T-helper 9 cell (primary cell): ENCODE results near the gene SRD5A1.

Experiments
- DNase-seq: peaks from one replicate; pipeline ENCODE4 v3.0.0-alpha.2; 2020

SRD5A1 gene

DNA sequence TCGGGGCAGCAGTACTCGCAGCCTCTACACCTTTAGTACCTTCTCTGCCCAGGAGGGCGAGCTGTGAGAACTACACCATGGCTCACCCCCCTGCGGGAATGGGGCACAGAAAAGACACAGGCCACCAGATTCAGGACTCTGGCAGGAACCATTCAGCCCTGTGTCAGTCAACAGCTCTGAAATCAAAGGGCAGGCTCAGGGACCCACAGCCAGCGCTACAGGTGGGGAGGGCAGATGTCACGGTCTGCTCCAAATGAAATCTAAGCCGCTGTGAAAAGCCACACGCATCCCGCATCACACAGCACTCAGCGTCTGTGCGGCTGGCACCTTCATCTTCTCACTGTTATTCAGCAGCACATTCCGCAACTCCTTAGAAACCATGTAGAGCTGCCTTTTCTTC, 28.3 kb upstream of the SRD5A1 start:
- no peak for DNase-seq

DNA sequence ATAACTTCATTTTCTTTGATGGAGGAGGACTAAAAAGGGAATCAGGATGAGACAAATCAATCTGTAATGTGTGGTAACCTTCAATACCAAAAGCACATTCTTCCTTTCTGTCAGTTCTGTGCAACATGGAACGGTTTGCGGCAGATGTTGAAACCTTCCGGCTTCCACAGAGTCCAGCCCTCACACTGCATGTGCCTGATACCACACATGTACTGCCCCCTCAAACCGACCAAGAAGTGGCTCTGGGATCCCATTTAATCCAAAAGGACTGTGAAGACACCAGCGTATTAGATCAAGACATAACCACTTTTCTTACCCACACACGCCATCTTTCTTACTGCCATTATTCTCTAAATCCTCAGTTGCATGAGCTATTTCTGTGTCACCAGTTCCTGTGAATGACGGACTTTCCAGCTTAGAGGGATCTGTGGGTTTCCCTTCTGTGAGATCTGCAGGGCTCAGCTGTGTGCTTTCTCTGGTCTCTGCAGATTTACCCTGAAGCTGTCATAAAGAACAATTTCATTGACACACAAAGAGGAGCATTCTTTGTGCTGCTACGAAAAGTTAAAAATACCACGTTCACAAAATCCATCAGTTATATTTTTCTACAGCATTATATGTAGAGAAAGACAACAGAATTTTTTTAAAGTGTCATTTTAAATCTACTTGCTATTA, 26.2 kb upstream of the SRD5A1 start:
- no peak for DNase-seq

DNA sequence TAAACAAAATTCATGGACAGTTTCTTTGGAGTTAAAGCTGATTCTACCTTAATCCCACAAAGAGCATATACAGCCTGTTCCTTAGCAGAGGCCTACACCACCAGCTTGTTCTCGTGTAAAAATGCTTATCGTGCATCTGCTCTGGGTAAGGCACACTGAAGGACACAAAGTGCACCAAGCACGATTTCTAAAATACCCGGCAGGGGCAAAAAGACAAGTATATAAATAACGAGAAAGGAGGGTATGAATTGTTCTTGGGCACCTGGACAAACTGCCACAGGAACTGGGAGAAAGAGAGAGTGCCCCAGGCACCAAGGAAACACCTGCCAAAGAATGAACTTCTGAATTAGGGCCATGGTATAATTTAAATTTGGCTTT, 25.7 kb upstream of the SRD5A1 start:
- DNase-seq: no peak

DNA sequence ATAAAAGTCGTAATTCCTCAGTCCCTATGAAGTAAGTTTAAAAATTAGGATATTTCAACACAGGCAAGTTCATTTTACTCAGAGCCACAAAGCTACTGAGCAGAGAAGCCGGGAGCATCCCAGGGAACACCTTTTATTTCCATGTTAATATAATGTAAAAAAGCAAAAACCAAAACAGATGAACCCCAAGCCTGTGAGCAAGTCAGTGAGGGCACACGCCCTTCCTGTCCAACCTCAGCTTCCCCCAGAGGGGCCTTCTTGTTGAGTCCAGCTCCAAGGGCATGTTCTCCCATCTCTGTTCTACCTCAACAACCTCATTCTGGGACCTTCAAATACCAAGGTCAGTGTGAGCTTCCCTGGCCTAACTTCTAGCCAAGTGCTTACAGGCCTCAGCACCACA, 25.2 kb upstream of the SRD5A1 start:
- no peak for DNase-seq

DNA sequence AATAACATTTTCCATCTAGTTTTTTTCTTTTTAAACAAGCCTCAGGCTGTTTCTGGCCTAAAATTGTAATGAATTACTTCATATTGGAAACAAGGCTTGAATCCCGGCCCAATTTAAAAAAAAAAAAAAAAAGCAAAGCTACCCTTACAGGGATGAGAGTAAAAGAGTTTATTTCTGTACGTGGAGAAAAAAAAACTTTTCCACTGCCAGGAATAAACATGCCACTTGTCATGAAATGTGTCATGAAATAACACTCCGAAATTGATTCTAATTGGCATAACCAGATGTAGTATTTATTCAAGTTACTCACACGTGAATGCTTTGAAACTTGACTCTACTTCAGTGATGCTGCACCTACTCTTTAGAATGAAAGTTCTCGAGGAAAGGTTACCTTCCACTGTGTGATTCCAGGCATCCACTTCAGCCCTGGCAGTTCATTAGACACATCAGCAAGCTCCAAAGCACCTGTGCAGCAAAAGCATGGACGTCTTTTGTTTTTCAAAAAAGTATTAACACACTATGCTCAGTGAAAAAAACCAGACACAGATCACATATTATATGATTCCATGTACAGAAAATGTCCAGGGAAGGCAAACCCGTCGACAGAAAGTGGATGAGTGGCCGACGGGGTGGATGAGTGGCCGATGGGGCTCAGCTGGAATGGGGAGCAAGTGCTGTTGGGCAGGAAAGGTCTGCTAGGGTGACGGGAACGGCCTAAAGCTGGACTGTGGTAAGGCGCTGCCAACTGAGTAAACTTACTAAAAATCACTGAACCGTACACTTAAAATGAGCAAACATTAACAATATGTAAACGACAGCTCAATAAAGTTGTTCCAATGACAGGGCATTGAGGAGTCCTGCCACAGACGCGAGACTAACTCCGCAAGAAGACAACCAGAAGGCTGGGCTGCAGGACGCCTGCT, 21.6 kb upstream of the SRD5A1 start:
- no peak for DNase-seq

DNA sequence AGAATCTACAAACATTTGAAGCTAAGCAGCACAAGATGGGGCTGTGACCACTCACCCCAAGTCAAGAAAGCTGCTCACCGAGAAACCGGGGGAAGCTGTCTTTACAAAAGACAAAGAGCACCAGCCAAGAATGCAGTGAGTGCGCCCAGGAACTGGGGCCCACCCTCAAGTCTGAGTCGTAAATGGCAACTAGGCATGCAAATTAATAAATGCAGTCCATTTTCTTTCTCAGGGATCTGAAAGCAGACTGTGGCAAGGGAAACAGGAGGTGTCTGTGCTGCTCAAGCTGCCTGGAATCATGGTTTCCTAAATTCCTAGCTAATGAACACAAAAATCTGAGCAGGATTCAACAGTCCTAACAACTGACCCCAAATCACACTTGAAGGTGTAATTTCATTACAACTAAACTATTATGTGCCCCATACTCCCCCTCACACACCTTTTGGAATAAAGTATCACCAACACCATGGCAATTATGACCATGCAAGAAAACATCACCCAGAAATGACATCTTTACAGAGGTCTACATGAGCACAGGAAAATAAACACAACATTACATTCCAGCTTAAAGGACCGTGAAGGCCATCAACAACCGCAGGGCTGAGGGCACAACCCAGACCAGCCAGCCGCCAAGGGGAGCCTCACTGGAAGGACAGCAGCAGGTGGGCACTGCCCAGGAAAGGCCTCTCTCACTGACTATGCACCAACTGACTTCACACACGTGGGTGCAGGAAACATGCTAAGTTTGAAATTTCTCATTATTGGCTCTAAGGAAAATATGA, 18.0 kb upstream of the SRD5A1 start:
- no peak for DNase-seq

DNA sequence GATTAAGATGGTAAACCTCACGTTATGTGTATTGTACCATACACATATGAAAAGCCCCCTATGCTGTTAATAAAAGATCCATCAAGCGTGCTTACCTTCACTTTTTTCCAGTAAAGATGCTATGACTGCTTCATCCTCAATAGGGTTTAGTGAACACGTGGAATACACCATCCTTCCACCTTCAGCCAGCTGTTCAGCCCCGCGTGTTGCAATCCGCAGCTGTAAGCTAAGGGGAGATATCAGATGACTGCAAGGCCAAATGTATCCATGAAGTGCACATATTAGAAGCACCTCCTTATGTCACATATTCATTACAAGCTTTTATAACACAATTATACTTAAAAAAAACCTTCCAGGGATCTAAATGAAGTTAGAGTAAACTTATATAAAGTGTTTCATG, 16.6 kb upstream of the SRD5A1 start:
- no peak for DNase-seq

DNA sequence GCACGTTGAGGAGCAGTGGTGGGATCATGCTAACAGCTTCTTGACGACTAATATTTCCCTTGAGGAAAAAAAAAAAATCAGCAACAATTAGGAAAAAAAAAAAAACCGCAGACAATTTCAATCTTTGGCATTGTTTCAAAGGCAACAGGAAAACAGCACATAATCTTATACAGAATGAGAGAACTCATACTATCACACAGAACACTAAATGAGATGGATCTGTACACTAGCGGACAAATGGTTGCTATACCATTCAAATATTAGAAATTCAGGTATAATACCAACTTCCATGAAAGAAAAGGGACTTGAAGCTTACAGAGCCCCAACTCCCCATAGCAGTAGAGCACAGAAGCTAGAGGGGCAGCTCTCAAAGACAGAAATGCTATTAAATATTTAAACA, 10.0 kb upstream of the SRD5A1 start:
- no peak for DNase-seq

DNA sequence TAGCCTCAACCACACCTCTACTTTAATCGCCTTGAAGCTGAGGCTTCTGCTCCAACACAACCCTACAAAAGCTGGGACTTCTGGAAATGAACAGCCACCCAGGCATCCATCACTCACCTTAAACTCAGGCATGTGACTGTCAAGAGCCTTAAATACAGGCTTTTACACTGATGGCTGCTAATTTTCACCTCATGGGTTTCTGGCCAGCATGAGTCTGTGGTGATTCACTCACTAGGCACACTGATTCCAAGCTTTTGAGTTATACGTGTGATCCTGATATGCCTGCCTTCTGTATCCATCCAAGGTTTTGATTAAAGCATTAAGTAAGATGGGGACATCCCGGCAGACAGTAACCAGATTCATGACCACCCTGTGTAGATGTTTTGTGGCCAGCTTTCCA, 9.3 kb upstream of the SRD5A1 start:
- no peak for DNase-seq

DNA sequence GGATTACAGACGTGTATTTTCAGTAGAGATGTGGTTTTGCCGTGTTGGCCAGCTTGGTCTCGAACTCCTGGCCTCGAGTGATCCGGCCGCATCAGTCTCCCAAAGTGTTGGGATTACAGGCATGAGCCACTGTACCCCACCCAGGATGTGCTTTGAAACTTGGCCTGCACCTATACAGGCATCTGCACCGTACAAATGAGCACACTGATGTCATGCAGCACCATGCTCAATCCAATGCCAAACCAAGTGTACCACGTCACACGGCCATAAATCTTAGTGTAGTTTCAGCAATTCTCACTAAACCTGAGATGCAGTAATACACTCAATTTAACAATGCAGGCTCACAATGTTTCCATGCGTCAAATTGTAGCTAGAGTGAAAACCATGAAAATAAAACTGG, 6.7 kb upstream of the SRD5A1 start:
- DNase-seq: no peak

DNA sequence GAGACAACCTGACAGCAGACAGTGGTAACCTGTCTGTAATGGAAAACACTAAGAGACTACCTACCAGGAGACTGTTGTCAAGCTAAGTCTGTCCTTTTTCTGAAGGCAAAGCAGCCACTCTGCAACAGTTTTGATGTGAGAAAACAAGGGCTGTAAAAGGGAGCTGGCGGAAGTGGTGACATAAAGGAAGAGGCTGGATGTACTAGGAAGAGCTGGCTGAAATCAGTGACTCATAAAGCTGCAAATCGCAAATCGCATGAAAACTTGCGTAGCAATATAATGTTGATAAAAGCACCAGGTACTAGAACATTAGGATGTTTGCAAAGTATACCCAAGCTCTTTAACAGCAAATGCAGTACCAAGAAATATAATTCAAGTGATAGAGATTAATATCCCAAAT, 1.8 kb upstream of the SRD5A1 start:
- no peak for DNase-seq

DNA sequence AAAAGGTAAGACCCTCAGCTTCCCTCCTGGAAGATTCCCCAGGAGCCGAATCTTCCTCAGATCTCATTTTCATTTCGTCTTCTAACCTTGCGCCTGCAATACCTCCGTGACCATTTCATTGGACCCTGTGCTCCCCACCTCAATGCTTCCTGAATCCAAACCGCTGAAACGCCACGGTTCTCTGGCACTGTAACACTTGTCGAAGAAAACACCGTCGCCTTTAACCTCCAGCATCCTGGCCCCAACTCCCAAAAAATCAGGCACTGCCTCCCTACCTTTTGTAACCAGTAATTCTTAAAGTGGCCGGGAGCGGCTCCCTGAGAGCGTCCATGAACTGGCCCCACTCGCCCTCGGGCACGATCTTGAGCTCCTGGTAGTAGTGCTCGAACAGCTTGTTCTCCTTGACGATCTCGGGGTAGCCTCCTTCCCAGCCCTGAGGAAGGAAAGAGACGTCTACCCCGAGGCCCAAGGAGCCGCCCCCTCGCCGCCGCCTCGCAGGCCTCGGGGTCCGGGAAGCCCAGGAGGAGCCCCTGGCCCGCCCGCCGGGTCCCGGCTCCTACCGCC, 834 bp upstream of the SRD5A1 start:
- no peak for DNase-seq

DNA sequence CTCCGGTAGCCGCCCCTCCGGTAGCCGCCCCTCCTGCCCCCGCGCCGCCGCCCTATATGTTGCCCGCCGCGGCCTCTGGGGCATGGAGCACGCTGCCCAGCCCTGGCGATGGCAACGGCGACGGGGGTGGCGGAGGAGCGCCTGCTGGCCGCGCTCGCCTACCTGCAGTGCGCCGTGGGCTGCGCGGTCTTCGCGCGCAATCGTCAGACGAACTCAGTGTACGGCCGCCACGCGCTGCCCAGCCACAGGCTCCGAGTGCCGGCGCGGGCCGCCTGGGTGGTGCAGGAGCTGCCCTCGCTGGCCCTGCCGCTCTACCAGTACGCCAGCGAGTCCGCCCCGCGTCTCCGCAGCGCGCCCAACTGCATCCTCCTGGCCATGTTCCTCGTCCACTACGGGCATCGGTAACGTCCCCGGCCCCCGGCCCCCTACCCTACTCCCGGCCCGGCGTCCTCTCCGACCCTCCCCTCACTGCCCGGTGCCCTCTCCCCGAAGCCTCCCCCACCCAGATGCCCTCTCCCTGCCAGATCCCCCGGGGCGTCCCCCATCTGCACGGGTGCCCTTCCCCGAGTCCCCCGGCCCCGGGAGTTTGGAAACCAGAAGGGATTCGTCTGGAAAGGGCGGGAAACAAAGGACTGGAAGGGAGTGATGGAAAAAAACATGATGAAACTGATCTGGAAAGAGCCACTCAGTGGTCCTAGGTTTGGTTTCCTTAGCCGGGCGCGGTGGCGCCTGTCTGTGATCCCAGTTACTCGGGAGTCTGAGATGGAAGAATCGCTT, 417 bp downstream of the SRD5A1 start:
- DNase-seq: no peak

DNA sequence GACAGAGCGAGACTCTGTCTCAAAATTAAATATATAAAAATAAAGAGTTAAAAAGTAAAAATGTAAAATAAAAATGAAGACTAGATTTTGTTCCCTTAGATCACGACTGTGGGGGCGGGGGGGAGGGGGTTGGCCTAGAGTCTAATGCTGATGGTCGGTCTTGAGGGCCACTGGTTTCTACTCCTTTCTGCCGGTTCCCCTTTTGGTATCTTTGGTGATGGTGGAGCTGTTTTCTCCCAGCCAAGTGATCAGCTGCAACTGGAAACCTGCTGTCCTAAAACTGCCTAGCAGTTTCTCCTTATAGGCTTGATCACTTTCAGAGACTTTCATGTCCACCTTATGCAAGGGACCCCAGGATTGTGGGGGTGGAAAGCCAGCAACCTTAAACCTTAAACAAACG, 1.1 kb downstream of the SRD5A1 start:
- DNase-seq: no peak

DNA sequence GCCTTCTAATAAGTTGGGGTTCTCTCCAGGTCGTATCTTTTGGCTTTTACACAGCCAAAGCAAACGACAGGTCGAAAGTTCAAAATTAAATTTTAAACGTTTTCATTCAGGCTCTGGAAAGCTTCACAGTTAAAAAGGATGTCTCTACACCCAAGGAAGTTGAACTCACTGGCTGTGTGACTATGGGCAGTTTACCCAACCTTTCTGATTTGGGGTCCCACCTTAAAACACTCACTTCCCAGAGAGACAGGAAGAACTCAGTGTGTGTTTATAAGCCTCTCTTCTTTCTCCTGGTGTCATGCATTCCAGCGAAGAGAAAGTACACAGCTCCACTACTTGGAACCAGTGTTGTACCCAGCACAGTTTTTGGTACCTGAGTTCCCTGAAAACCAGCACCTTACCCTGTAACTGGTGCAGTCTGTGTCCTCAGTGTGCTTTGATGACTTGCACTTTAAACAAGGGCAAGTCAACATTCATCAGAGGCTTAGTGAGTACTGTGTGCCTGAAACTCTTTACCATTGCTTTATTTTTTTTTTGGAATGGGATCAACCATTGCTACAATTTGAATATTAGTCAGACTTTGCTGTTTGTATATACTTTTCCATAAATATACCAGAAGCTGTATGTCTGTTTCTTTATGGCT, 1.7 kb downstream of the SRD5A1 start:
- no peak for DNase-seq

DNA sequence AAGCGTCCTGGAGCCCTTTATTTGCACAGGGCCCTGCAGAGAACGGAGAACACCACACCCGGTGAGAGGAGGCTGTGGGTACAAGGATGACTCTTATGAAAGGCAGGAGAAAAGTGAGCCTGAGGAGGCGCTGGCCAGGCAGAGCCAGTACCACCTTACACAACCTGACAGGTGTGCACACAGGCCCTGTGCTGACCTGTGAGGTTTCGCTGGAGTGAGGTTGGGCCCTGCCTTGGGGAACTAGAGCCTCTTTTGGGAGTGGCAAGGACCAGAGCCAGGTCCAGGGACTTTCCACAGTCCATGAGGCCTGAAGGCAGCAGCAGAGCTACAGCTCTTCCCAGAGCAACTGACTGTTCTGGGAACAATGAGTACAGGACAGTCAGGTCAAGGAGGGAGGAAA, 3.1 kb downstream of the SRD5A1 start:
- no peak for DNase-seq

DNA sequence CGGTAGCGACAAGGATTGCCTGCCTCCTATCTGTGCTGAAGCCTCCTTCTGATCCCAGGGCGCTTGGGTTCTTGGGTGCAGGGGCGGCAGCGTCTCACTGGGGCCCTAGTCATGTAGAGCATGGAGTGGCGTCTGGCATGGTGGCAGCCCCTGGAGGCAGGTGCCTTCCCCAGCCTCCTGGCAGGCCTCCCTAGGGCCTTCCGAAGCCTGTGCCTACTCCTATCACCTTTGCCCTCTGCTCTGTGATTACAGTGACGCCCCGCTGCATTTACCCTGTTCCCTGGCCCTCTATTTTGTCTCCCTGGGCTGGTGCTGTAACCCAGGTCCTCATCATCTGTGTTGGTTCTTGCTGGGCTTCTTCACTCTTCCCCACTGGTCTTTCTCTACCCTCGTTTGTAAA, 3.8 kb downstream of the SRD5A1 start:
- no peak for DNase-seq

DNA sequence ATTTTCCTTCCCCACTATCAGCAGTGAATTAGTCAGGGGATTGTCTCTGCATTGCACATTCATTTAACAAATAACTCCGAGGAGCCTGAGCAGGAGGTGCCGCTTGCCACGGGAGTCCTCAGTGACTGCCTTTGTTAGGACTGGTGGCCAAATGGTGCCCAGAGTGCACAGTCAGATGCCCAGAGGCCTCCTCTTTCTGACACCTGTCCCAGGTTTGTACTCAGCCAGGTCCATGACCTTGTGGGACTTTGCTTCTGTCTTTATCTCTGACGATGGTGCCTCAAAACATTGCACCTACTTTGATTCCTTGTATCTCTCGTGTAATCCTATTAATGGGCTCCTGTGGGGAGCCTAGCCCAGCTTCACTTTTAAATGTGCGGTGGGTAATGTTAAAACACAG, 4.3 kb downstream of the SRD5A1 start:
- no peak for DNase-seq

DNA sequence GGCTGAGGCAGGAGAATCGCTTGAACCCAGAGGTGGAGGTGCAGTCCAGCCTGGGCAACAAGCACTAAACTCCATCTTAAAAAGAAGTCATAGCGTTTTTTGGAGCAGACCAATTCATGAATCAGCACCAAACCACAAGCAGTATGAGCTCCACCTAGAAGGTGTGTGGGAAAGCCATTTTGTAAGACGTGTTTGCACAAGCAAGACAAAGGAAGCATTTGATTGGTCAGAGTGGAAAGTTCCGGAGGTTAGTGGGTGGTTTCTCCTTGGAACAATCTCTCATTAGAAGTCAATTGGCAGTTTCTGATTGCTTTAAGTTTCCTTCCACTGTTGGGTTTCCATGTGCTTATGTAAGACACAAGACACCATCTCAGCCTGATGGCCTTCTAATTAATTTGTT, 5.0 kb downstream of the SRD5A1 start:
- no peak for DNase-seq

DNA sequence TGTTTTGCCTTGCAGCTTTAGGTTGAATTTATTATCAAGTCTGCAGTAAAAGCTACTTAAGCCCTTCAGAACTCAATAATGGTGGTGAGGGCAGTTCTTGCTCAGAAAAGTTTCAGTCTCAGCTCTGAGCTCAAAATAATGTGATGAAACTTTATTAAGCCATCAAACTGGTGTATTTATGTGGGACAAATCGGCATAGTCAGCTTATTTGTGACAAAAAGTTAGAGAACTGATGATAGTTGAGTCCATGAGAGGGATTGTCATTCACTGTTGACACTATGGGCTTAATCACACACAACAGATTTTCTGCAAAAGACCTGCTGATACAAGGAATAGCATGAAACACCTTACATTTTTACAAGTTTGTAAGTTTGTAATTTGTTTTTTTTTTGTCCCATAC, 9.4 kb downstream of the SRD5A1 start:
- DNase-seq: no peak

DNA sequence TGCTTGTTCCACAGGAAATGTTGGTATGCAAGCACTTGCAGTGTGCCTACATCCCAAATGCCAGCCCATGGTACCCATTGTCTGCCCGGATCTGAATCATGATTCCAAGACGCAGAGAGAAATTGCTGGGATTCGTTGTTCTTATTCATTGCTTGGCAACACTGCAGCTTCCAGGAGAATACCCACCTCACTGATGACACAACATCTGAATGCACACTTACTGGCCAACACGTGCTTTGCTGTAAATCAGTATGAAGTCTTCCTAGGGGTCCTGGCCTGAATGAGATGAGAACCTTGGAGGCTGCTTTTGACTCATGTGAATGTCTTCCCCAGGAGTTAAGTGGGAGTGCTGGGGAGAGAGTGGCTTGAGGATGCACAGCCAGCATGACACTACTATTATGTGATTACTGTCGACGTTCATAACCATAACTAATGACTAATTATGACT, 11.6 kb downstream of the SRD5A1 start:
- DNase-seq: no peak
